Lower lobe of right lung (tissue), 2 donors: ENCODE data around the gene GALNT17. TPM values are rescaled to one million over a fixed set of nuclear protein-coding genes. Genes with fewer than 3 reads are reported as not detected.
A peak's percentile ranks its signal among the peaks of the same experiment; 100 is the strongest.

Experiments used
- ATAC-seq, 2 donors: fragments of 200-7000 bp; cut with Tn5 transposase; one replicate each; pipeline ENCODE4 v1.9.1; 2020 to 2022; ENCODE audit warnings: mild to moderate bottlenecking in 2 of 2, moderate library complexity in 2 of 2
- DNase-seq: peaks from one replicate; pipeline ENCODE4 v3.0.0-alpha.2; 2020
- H3K27ac ChIP-seq: fragments of 200-600 bp; one replicate; pipeline ENCODE4 v1.8.0; 2022
- H3K27me3 ChIP-seq: fragments of 200-600 bp; one replicate; pipeline ENCODE4 v1.8.0; 2022; ENCODE audit warnings: low read depth
- H3K36me3 ChIP-seq: fragments of 200-600 bp; one replicate; pipeline ENCODE4 v1.8.0; 2022; ENCODE audit warnings: mild to moderate bottlenecking
- H3K4me1 ChIP-seq: fragments of 200-600 bp; one replicate; pipeline ENCODE4 v1.8.0; 2022
- H3K4me3 ChIP-seq: fragments of 200-600 bp; one replicate; pipeline ENCODE4 v1.8.0; 2022; ENCODE audit warnings: mild to moderate bottlenecking
- H3K9me3 ChIP-seq: fragments of 200-600 bp; one replicate; pipeline ENCODE4 v1.8.0; 2022
- intact Hi-C: fragments of 100-400 bp; cut with DNase I; formaldehyde crosslinking; loops from one replicate; pipeline ENCODE4 v1.11.0; 2022
- total RNA-seq: library from RNA; stranded (reverse); fragmentation: NEBNext Ultra II Directional; extraction: Animal tissue kit (Norgen Biotek cat#: 25700); gene quantifications from one replicate; pipeline ENCODE4 v1.2.1, GENCODE V29; 2021
- TF ChIP-seq, protein P1 (sequence below): fragments of 200-600 bp; IDR thresholded peaks from one replicate; pipeline ENCODE4 v1.8.0; 2022; ENCODE audit warnings: antibody characterized with exemption, mild to moderate bottlenecking
- donor health status: DM: no; HTN: yes; CAD: no; lungs with severe emphysema.

GALNT17 gene
- total RNA-seq, 1 donor from 2014 or later = 6.6 TPM

DNA sequence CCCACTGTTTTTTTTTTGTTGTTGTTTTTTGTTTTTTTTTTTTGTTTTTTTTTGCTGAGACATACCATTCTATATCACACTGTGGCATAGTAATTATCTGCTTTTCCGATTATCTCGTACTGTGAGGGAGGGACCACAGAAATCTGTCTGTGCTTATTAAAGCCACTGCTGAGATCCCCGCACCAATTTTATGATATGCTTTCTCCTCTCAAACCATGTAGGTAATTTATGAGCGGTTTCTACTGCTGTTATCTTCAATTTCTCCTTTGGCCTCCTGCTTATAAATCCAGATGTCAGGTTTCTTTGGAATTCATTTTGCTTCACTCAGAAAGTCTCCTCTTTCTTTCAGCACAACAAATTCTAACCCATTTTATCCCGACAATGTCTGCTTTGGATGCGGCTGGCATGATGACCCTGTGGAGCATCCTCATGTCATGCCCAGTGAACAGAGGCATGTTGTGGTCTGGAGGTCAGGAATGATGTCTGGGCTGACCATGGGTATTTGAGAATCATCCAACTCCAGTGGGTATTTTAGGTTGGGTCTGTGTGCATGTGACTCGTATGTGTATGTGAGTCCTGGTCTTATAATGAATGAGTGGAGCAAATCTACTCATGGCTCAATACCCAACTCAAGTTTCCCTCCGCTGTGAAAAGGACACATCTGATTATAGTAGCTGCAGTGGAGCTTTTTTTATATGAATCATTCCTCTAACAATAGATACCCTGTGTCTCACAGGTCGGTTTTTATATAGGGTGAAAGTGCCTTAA, 213.4 kb downstream of the GALNT17 start:
- intact Hi-C loops = no loop called here
- Histone ChIP-seq H3K4me1 (no peaks in the 10 kb centered on the region), H3K36me3 (no peaks in the 10 kb centered on the region), H3K9me3 (no peaks in the 10 kb centered on the region), H3K4me3 (no peak overlapping the region), H3K27ac (no peak overlapping the region), H3K27me3 (no peaks in the 10 kb centered on the region)
- TF ChIP-seq, protein P1, sequence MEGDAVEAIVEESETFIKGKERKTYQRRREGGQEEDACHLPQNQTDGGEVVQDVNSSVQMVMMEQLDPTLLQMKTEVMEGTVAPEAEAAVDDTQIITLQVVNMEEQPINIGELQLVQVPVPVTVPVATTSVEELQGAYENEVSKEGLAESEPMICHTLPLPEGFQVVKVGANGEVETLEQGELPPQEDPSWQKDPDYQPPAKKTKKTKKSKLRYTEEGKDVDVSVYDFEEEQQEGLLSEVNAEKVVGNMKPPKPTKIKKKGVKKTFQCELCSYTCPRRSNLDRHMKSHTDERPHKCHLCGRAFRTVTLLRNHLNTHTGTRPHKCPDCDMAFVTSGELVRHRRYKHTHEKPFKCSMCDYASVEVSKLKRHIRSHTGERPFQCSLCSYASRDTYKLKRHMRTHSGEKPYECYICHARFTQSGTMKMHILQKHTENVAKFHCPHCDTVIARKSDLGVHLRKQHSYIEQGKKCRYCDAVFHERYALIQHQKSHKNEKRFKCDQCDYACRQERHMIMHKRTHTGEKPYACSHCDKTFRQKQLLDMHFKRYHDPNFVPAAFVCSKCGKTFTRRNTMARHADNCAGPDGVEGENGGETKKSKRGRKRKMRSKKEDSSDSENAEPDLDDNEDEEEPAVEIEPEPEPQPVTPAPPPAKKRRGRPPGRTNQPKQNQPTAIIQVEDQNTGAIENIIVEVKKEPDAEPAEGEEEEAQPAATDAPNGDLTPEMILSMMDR = no peak
- DNase-seq (no peak), ATAC-seq (no peak)

DNA sequence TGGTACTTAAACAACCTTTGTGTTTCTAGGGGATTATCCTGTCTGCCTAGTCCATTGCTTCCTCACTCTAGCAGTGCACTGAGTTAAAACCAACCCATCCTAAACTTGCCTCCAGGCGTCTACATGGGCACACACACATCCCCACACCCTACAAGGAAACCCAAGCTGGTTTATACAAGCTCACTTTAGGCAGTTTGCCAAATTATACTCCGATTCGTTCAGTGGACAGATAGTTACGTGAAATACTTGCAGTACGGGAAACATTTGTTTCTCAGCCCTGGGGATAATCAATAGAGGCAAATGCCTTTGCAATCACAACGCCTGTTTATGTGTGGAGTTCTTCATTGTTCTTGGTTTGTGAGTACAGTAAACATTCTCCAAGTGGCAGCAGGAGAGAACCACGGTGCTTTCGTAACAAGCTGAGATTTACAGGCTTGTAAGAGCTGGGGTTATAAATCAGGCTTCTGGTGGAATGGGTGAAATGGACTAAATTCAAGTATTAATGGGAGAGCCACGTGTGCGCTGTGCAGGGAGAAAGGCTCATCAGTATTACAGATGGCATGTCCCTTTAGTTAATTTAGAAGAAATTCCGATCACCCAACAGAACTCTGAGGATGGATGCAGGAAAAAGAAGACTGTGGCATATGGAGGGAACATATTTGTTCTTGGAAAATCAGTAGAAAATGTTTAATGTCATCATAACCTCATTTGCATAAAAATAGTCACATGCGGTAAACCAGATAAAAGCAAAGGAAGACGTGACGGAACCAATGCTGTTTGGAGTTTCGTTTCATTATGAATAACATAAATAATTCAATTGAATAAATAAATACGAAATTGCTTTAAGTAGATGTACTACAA, 217.1 kb downstream of the GALNT17 start:
- no peak overlapping the region for H3K4me3 ChIP-seq
- H3K9me3 ChIP-seq = no peaks in the 10 kb centered on the region
- no peak overlapping the region for H3K27ac ChIP-seq
- intact Hi-C loops = no loop called here
- no peaks in the 10 kb centered on the region for H3K36me3 ChIP-seq
- TF ChIP-seq, protein P1 = no peak
- H3K4me1 ChIP-seq = no peaks in the 10 kb centered on the region
- DNase-seq = no peak
- H3K27me3 ChIP-seq = no peaks in the 10 kb centered on the region
- peak; percentile 22 to 26 for ATAC-seq

DNA sequence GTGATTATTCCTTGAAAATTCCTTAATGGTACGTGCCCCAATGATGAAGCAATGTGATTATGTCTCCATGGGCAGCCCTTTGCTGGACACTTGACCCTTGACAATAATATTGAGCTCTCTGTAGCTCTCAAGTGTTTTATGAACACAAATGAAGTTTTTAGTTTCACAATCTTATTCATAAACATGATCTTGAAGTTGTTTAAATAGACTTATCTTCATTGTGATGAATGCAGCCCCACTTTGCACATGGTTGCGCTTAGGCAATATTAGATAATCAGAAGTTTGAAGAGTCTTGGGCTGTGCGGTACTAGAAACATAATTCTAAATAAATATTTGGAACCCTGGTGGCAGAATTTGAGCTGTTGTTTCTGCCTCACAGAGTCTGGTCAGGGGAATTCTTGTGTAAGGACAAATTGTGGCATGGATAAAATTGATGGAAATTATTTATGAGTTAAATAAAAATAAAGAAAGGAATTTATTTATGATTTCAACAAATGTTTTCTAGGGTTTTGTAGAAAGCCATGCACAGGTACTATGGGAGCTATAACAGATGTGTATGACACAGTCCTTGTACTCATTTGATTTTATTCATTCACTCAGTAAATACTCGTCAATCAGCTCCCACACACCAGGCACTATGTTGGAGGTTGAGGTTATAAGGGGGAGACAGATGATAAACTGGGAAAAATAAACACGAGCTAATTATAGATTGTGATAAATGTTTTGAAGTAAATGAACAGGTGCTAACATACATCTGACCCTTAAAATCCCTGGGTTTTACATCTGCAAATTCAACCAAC, 217.9 kb downstream of the GALNT17 start:
- intact Hi-C loops = no loop called here
- ATAC-seq = peak; percentile 77 to 80
- no peaks in the 10 kb centered on the region for H3K4me1 ChIP-seq
- H3K36me3 ChIP-seq = no peaks in the 10 kb centered on the region
- no peaks in the 10 kb centered on the region for H3K27me3 ChIP-seq
- no peaks in the 10 kb centered on the region for H3K9me3 ChIP-seq
- no peak overlapping the region for H3K4me3 ChIP-seq
- H3K27ac ChIP-seq = no peak overlapping the region
- TF ChIP-seq, protein P1 = no peak
- DNase-seq = no peak

DNA sequence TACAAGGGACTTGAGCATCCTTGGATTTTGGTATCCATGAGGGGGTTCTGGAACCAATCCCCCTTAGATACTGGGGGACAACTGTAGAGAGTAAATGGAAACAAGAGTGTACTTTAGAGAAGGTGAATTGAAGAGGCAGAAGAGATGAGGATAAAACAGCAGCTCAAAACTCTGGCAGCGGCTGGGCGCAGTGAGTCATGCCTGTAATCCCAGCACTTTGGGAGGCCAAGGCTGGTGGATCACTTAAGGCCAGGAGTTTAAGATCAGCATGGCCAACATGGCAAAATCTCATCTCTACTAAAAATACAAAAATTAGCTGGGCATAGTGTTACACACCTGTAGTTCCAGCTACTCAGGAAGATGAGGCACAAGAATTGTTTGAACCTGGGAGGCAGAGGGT, 218.7 kb downstream of the GALNT17 start:
- DNase-seq (no peak), ATAC-seq (no peak)
- H3K9me3 ChIP-seq = no peaks in the 10 kb centered on the region
- H3K4me1 ChIP-seq = no peaks in the 10 kb centered on the region
- no peaks in the 10 kb centered on the region for H3K36me3 ChIP-seq
- TF ChIP-seq, protein P1 = no peak
- H3K4me3 ChIP-seq = no peak overlapping the region
- no peak overlapping the region for H3K27ac ChIP-seq
- intact Hi-C loops = no loop called here
- no peaks in the 10 kb centered on the region for H3K27me3 ChIP-seq

DNA sequence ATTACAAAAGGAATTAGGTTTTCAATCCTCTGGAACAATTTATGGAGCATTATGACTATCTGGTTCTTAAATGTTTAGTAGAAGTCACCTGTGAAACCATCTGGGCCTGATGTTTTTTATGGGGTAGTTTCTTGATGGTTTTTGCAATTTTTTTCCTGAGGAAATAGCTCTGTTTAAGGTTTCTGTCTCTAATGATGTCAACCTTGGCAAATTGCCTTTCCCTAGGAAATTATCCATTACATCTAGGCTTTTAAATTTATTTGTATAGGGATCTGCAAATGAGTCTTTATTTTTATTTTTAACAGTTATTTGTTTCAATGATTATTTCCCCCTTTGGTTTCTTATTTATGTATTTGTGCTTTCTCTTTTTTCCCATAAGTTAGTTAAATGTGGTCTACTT, 222.8 kb downstream of the GALNT17 start:
- TF ChIP-seq, protein P1 = no peak
- Histone ChIP-seq H3K9me3 (no peaks in the 10 kb centered on the region), H3K4me1 (no peaks in the 10 kb centered on the region), H3K27me3 (no peaks in the 10 kb centered on the region), H3K27ac (no peak overlapping the region), H3K36me3 (no peaks in the 10 kb centered on the region), H3K4me3 (no peak overlapping the region)
- DNase-seq (no peak), ATAC-seq (no peak)
- intact Hi-C loops = no loop called here
